ENCODE measurements around the gene PILRA.
"Not testable (repeated sequence)": the region's sequence is repeated elsewhere in the genome, so short reads cannot be mapped to it uniquely, and the experiment has no call there.

Gene PILRA

GRCh38 chr7:100435401-100436304 lies 62.4 kb downstream of the PILRA start:
- peak; percentile 46 for DNase-seq

- no peak for DNase-seq
Observed at GRCh38 chr7:100437150-100438100, 64.1 kb downstream of the PILRA start.

GRCh38 chr7:100438172-100438571 lies 64.9 kb downstream of the PILRA start:
- no peak for DNase-seq

GRCh38 chr7:100438731-100439130 lies 65.4 kb downstream of the PILRA start:
- not testable (repeated sequence) for DNase-seq

GRCh38 chr7:100439244-100439643 lies 66.0 kb downstream of the PILRA start:
- DNase-seq, result not testable (repeated sequence)

GRCh38 chr7:100441641-100442535 lies 68.6 kb downstream of the PILRA start:
- no peak for DNase-seq

- DNase-seq, result no peak
Observed at GRCh38 chr7:100443096-100443840, 70.0 kb downstream of the PILRA start.

GRCh38 chr7:100444311-100445278 lies 71.3 kb downstream of the PILRA start:
- no peak for DNase-seq

GRCh38 chr7:100446040-100446439 lies 72.8 kb downstream of the PILRA start:
- no peak for DNase-seq

- not testable (repeated sequence) for DNase-seq
Observed at GRCh38 chr7:100447363-100447762, 74.1 kb downstream of the PILRA start.

- no peak for DNase-seq
Observed at GRCh38 chr7:100449190-100449795, 76.0 kb downstream of the PILRA start.

All from activated effector memory CD4-positive, alpha-beta T cell treated with Interleukin-2 at 50 U/mL for 16 hours (primary cell).